AG04450 (cell line): ENCODE measurements around the gene EFNA5. TPM values are rescaled to one million over a fixed set of nuclear protein-coding genes. Genes with fewer than 3 reads are reported as not detected.

Experiments
- CTCF ChIA-PET: fragments of 300-600, 350-600 bp; formaldehyde crosslinking; extraction: SDS; loops from one replicate; lab custom pipeline; 2022; ENCODE audit warnings: antibody characterized with exemption, inconsistent platforms; lab: Charles Lee
- POLR2A ChIA-PET: fragments of 350-600 bp; formaldehyde crosslinking; extraction: SDS; loops from one replicate; lab custom pipeline; 2021; ENCODE audit warnings: antibody characterized with exemption, inconsistent platforms; lab: Yijun Ruan, JAX
- DNase-seq: peaks from one replicate; pipeline ENCODE4 v3.0.0-alpha.2; 2011; ENCODE audit warnings: low read depth, low spot score
- H3K27ac ChIP-seq: one replicate; pipeline ENCODE4 v1.5.1; 2012; ENCODE audit warnings: low read depth, low read length, control low read depth
- H3K27me3 ChIP-seq: one replicate; pipeline ENCODE4 v1.6.0; 2012; ENCODE audit warnings: low read length; ENCODE audit not compliant: control insufficient read depth, insufficient read depth
- H3K4me3 ChIP-seq: 2 replicates; pipeline ENCODE4 v1.5.1; 2011; ENCODE audit warnings: mild to moderate bottlenecking, low read depth, low read length, control low read depth
- H3K9me3 ChIP-seq: 2 replicates; pipeline ENCODE4 v1.5.1; 2012; ENCODE audit warnings: low read length; ENCODE audit not compliant: control insufficient read depth, insufficient read depth
- polyA plus RNA-seq: library from polyadenylated mRNA; depleted of rRNA; stranded (reverse); fragments of >200 nt; gene quantifications from 2 replicates; pipeline ENCODE4 v1.2.3, GENCODE V29; 2011
- TF ChIP-seq, protein P1 (sequence below): IDR thresholded peaks from 2 replicates; pipeline ENCODE4 v1.5.1; 2011; ENCODE audit warnings: low read depth, low read length, control low read depth, inconsistent platforms

Gene EFNA5
- polyA plus RNA-seq, 1 experiment: 3.0 TPM

DNA sequence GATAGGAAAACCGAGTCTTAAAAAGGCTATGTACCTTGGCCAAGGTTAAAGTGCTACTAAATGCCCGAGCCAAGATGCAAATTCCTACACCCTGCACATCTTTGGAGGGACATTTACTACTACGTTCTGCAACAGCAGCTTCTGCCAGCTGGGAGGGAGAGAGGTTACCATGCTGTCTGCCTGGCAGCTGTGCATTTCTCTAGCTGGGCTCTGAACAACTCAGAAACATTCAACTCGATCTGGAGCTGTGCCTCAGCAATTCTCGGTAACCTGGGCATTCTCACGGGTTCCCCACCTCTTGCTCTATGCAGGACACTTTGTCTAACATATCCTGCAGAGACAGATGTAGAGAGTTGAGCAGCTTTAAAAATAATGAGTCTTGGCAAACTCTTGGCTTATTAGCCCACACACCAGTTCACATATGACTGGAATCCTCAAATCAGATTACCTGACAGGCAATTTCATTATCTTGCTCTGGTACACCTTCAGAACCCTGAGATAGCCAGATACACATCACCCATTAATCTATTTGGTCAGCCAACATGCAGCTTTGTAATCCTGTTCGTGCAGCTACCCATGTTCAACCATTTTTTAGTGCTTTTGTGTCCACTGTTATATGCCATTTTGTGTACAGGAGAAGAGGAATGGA is 115.8 kb downstream of the EFNA5 start:
- ChIA-PET CTCF (interaction anchor here (6.0 kb wide), 1 partner anchor 17 kb away, joined by 48 read pairs; no protein-coding TSS in a partner anchor), POLR2A (interaction anchor here (0.8 kb wide), 1 partner anchor 17 kb away, joined by 3 read pairs; no protein-coding TSS in a partner anchor)
- TF ChIP-seq, protein P1, sequence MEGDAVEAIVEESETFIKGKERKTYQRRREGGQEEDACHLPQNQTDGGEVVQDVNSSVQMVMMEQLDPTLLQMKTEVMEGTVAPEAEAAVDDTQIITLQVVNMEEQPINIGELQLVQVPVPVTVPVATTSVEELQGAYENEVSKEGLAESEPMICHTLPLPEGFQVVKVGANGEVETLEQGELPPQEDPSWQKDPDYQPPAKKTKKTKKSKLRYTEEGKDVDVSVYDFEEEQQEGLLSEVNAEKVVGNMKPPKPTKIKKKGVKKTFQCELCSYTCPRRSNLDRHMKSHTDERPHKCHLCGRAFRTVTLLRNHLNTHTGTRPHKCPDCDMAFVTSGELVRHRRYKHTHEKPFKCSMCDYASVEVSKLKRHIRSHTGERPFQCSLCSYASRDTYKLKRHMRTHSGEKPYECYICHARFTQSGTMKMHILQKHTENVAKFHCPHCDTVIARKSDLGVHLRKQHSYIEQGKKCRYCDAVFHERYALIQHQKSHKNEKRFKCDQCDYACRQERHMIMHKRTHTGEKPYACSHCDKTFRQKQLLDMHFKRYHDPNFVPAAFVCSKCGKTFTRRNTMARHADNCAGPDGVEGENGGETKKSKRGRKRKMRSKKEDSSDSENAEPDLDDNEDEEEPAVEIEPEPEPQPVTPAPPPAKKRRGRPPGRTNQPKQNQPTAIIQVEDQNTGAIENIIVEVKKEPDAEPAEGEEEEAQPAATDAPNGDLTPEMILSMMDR: no peak
- Histone ChIP-seq H3K27ac (no peak overlapping the region), H3K4me3 (no peak overlapping the region), H3K9me3 (no peaks in the 10 kb centered on the region), H3K27me3 (no peaks in the 10 kb centered on the region)
- no peak for DNase-seq

DNA sequence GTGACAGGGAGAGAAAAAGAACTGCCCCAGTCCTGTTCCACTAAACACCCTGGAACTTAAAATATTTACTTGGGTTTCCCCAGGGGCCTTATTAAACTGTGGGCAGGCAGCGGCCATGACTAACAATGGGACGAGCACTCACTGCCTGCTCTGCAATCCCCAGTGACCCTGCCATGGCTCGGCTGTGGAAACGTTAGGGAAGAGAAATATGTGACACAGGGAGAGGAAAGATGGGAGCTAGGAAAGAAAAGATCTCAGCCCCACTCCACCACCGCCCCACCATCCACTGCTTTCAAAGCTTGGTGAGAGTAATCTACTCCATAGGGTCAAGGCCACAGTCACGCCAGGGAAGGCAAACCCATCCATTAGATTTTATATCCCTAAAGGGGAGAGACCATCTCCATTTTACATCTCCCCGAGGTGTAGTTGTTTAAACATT is 117.6 kb downstream of the EFNA5 start:
- TF ChIP-seq, protein P1: no peak
- no peaks in the 10 kb centered on the region for H3K9me3 ChIP-seq
- ChIA-PET CTCF (interaction anchor here (6.0 kb wide), 1 partner anchor 18 kb away, joined by 48 read pairs; no protein-coding TSS in a partner anchor), POLR2A (interaction anchor here (0.6 kb wide), 1 partner anchor 121 kb away, joined by 3 read pairs; no protein-coding TSS in a partner anchor)
- no peaks in the 10 kb centered on the region for H3K27me3 ChIP-seq
- no peak overlapping the region for H3K27ac ChIP-seq
- no peak overlapping the region for H3K4me3 ChIP-seq
- no peak for DNase-seq

DNA sequence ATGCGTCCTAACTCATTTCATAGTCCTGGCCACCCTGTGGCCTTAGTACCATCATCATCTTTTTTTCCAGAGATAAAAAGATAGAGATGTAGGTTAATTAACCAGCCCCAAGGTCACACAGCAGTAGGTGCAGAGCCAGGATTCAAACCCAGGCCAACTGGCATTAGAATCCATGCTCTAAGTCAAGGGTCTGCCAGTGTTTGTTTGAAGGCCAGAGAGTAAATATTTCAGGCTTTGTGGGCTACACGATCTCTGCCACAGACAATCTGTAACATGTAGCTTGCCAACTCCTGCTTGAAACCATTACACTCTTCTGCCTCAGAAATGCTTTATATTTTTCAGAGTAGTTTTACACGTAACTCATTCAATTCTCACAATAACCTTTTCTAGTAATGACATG is 119.6 kb downstream of the EFNA5 start:
- CTCF ChIA-PET: interaction anchor here (0.6 to 6.0 kb wide), 2 partner anchors 20 to 303 kb away, joined by 3 to 48 read pairs; no protein-coding TSS in a partner anchor
- TF ChIP-seq, protein P1: no peak
- POLR2A ChIA-PET: no interaction called here
- Histone ChIP-seq H3K9me3 (no peaks in the 10 kb centered on the region), H3K4me3 (no peak overlapping the region), H3K27ac (no peak overlapping the region), H3K27me3 (no peaks in the 10 kb centered on the region)
- no peak for DNase-seq

DNA sequence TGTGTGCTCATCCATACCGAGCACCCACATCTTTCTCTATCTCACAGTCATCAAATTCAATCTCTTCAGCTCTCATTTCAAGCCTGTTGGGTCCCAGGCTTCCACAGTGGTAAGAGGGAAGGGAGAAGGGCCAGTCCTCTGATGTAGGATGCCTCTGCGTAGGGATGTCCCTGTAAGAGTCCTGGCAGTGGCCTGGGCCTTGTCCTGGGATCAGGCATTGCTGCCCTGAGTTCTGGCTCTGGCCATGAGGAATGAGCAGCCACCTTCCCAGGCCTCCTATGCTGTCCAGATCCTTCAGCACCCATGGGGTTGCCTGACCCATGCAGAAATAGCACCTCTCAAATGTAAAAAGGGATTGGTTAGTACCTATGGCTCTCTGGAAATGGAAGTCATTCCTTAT is 121.2 kb downstream of the EFNA5 start:
- Histone ChIP-seq H3K4me3 (no peak overlapping the region), H3K9me3 (no peaks in the 10 kb centered on the region), H3K27ac (no peak overlapping the region), H3K27me3 (no peaks in the 10 kb centered on the region)
- ChIA-PET CTCF (no interaction called here), POLR2A (interaction anchor here (0.5 kb wide), 1 partner anchor 26 kb away, joined by 4 read pairs; no protein-coding TSS in a partner anchor)
- no peak for DNase-seq
- TF ChIP-seq, protein P1: no peak

DNA sequence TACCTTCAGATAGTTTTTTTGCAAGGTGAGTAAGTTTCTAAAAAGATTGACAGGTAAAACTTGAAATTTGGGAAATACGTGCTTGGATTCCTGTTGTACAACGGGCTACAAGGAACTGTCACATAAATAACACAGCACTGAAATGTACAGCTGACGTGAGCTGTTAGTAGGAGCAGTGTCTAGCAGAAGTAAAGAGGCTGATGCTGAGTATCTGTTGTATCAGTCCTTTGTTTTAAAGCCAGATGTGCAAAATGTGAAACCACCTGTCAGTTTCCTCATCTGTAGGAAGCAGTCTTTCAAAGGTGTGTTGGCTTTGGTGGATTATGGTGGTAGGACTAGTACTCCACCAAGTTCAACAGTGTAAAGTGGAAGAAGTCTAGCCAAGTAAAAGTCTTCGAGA is 122.3 kb downstream of the EFNA5 start:
- CTCF ChIA-PET: interaction anchor here (0.5 kb wide), 1 partner anchor 53 kb away, joined by 4 read pairs; no protein-coding TSS in a partner anchor
- POLR2A ChIA-PET: no interaction called here

More for the DNA sequence above, 122.3 kb downstream of the EFNA5 start:
- TF ChIP-seq, protein P1: no peak
- DNase-seq: no peak
- Histone ChIP-seq H3K4me3 (no peak overlapping the region), H3K9me3 (no peaks in the 10 kb centered on the region), H3K27me3 (no peaks in the 10 kb centered on the region), H3K27ac (no peak overlapping the region)
